Measurements from ENCODE around the gene ZFHX3.
A peak's percentile ranks its signal among the peaks of the same experiment; 100 is the strongest.

Gene ZFHX3

GRCh38 chr16:72789921-72790320 is 258.0 kb downstream of the ZFHX3 start:
- no peaks in the 10 kb centered on the region for H3K9me3 ChIP-seq (ENCODE audit: low read length)
- no peaks in the 10 kb centered on the region for H3K27me3 ChIP-seq (ENCODE audit: control insufficient read depth in 1 of 2, insufficient read depth in 2 of 2, low read length in 2 of 2)
- peaks cover 55% of the 10 kb centered on the region for H3K36me3 ChIP-seq (ENCODE audit: insufficient read depth, low read length)
- H3K4me3 ChIP-seq (ENCODE audit: low read depth in 1 of 2, low read length in 2 of 2), result no peak overlapping the region
- H3K4me1 ChIP-seq (ENCODE audit: insufficient read depth, low read length), result peaks cover 4% of the 10 kb centered on the region
- no peak overlapping the region for H3K9ac ChIP-seq (ENCODE audit: low read length)
- no peak overlapping the region for H3K27ac ChIP-seq (ENCODE audit: low read depth, low read length)

GRCh38 chr16:72789465-72789864 is 258.5 kb downstream of the ZFHX3 start:
- peaks cover 51% of the 10 kb centered on the region for H3K36me3 ChIP-seq (ENCODE audit: insufficient read depth, low read length)
- H3K4me1 ChIP-seq (ENCODE audit: insufficient read depth, low read length), result peaks cover 4% of the 10 kb centered on the region
- H3K4me3 ChIP-seq (ENCODE audit: low read depth in 1 of 2, low read length in 2 of 2), result no peak overlapping the region
- H3K27ac ChIP-seq (ENCODE audit: low read depth, low read length), result no peak overlapping the region
- no peak overlapping the region for H3K9ac ChIP-seq (ENCODE audit: low read length)
- H3K27me3 ChIP-seq (ENCODE audit: control insufficient read depth in 1 of 2, insufficient read depth in 2 of 2, low read length in 2 of 2), result no peaks in the 10 kb centered on the region
- no peaks in the 10 kb centered on the region for H3K9me3 ChIP-seq (ENCODE audit: low read length)

GRCh38 chr16:72788269-72788809 is 259.6 kb downstream of the ZFHX3 start:
- peaks cover 40% of the 10 kb centered on the region for H3K36me3 ChIP-seq (ENCODE audit: insufficient read depth, low read length)
- peaks cover 4% of the 10 kb centered on the region for H3K4me1 ChIP-seq (ENCODE audit: insufficient read depth, low read length)
- no peak overlapping the region for H3K9ac ChIP-seq (ENCODE audit: low read length)
- H3K27ac ChIP-seq (ENCODE audit: low read depth, low read length), result no peak overlapping the region
- H3K4me3 ChIP-seq (ENCODE audit: low read depth in 1 of 2, low read length in 2 of 2), result peak overlapping the region in 1 of 2 donors; percentile 52
- no peaks in the 10 kb centered on the region for H3K9me3 ChIP-seq (ENCODE audit: low read length)
- no peaks in the 10 kb centered on the region for H3K27me3 ChIP-seq (ENCODE audit: control insufficient read depth in 1 of 2, insufficient read depth in 2 of 2, low read length in 2 of 2)

- H3K27ac ChIP-seq (ENCODE audit: low read depth, low read length), result peak overlapping the region; percentile 39
- H3K4me3 ChIP-seq (ENCODE audit: low read depth in 1 of 2, low read length in 2 of 2), result peak overlapping the region in 1 of 2 donors; percentile 52
- no peaks in the 10 kb centered on the region for H3K9me3 ChIP-seq (ENCODE audit: low read length)
- H3K36me3 ChIP-seq (ENCODE audit: insufficient read depth, low read length), result peaks cover 33% of the 10 kb centered on the region
- H3K9ac ChIP-seq (ENCODE audit: low read length), result no peak overlapping the region
- no peaks in the 10 kb centered on the region for H3K27me3 ChIP-seq (ENCODE audit: control insufficient read depth in 1 of 2, insufficient read depth in 2 of 2, low read length in 2 of 2)
- H3K4me1 ChIP-seq (ENCODE audit: insufficient read depth, low read length), result peaks cover 4% of the 10 kb centered on the region
These were observed 260.2 kb downstream of the ZFHX3 start for GRCh38 chr16:72787514-72788268.

GRCh38 chr16:72787130-72787513 is 260.8 kb downstream of the ZFHX3 start:
- Histone ChIP-seq H3K9me3 (ENCODE audit: low read length) (no peaks in the 10 kb centered on the region), H3K9ac (ENCODE audit: low read length) (no peak overlapping the region), H3K4me3 (ENCODE audit: low read depth in 1 of 2, low read length in 2 of 2) (no peak overlapping the region), H3K27ac (ENCODE audit: low read depth, low read length) (no peak overlapping the region), H3K36me3 (ENCODE audit: insufficient read depth, low read length) (peaks cover 29% of the 10 kb centered on the region), H3K27me3 (ENCODE audit: control insufficient read depth in 1 of 2, insufficient read depth in 2 of 2, low read length in 2 of 2) (no peaks in the 10 kb centered on the region), H3K4me1 (ENCODE audit: insufficient read depth, low read length) (peaks cover 4% of the 10 kb centered on the region)

- no peaks in the 10 kb centered on the region for H3K27me3 ChIP-seq (ENCODE audit: control insufficient read depth in 1 of 2, insufficient read depth in 2 of 2, low read length in 2 of 2)
- H3K36me3 ChIP-seq (ENCODE audit: insufficient read depth, low read length), result peaks cover 24% of the 10 kb centered on the region
- no peak overlapping the region for H3K4me3 ChIP-seq (ENCODE audit: low read depth in 1 of 2, low read length in 2 of 2)
- H3K27ac ChIP-seq (ENCODE audit: low read depth, low read length), result no peak overlapping the region
- no peak overlapping the region for H3K9ac ChIP-seq (ENCODE audit: low read length)
- H3K4me1 ChIP-seq (ENCODE audit: insufficient read depth, low read length), result peaks cover 4% of the 10 kb centered on the region
- H3K9me3 ChIP-seq (ENCODE audit: low read length), result no peaks in the 10 kb centered on the region
These were observed 261.3 kb downstream of the ZFHX3 start for GRCh38 chr16:72786606-72787005.

GRCh38 chr16:72785886-72786285 is 262.0 kb downstream of the ZFHX3 start:
- Histone ChIP-seq H3K4me3 (ENCODE audit: low read depth in 1 of 2, low read length in 2 of 2) (no peak overlapping the region), H3K9me3 (ENCODE audit: low read length) (no peaks in the 10 kb centered on the region), H3K36me3 (ENCODE audit: insufficient read depth, low read length) (peaks cover 17% of the 10 kb centered on the region), H3K27ac (ENCODE audit: low read depth, low read length) (no peak overlapping the region), H3K4me1 (ENCODE audit: insufficient read depth, low read length) (peaks cover 4% of the 10 kb centered on the region), H3K27me3 (ENCODE audit: control insufficient read depth in 1 of 2, insufficient read depth in 2 of 2, low read length in 2 of 2) (no peaks in the 10 kb centered on the region), H3K9ac (ENCODE audit: low read length) (no peak overlapping the region)

GRCh38 chr16:72785171-72785570 is 262.8 kb downstream of the ZFHX3 start:
- H3K27me3 ChIP-seq (ENCODE audit: control insufficient read depth in 1 of 2, insufficient read depth in 2 of 2, low read length in 2 of 2), result no peaks in the 10 kb centered on the region
- H3K4me3 ChIP-seq (ENCODE audit: low read depth in 1 of 2, low read length in 2 of 2), result no peak overlapping the region
- no peak overlapping the region for H3K9ac ChIP-seq (ENCODE audit: low read length)
- no peaks in the 10 kb centered on the region for H3K9me3 ChIP-seq (ENCODE audit: low read length)
- no peak overlapping the region for H3K27ac ChIP-seq (ENCODE audit: low read depth, low read length)
- peaks cover 10% of the 10 kb centered on the region for H3K36me3 ChIP-seq (ENCODE audit: insufficient read depth, low read length)
- H3K4me1 ChIP-seq (ENCODE audit: insufficient read depth, low read length), result peaks cover 4% of the 10 kb centered on the region

GRCh38 chr16:72783716-72784318 is 264.1 kb downstream of the ZFHX3 start:
- H3K36me3 ChIP-seq (ENCODE audit: insufficient read depth, low read length), result no peaks in the 10 kb centered on the region
- peaks cover 4% of the 10 kb centered on the region for H3K4me1 ChIP-seq (ENCODE audit: insufficient read depth, low read length)
- H3K4me3 ChIP-seq (ENCODE audit: low read depth in 1 of 2, low read length in 2 of 2), result no peak overlapping the region
- no peak overlapping the region for H3K9ac ChIP-seq (ENCODE audit: low read length)
- no peaks in the 10 kb centered on the region for H3K27me3 ChIP-seq (ENCODE audit: control insufficient read depth in 1 of 2, insufficient read depth in 2 of 2, low read length in 2 of 2)
- no peak overlapping the region for H3K27ac ChIP-seq (ENCODE audit: low read depth, low read length)
- no peaks in the 10 kb centered on the region for H3K9me3 ChIP-seq (ENCODE audit: low read length)

GRCh38 chr16:72769876-72770275 is 278.1 kb downstream of the ZFHX3 start:
- no peaks in the 10 kb centered on the region for H3K27me3 ChIP-seq (ENCODE audit: control insufficient read depth in 1 of 2, insufficient read depth in 2 of 2, low read length in 2 of 2)
- H3K4me3 ChIP-seq (ENCODE audit: low read depth in 1 of 2, low read length in 2 of 2), result no peak overlapping the region
- no peak overlapping the region for H3K27ac ChIP-seq (ENCODE audit: low read depth, low read length)
- no peak overlapping the region for H3K9ac ChIP-seq (ENCODE audit: low read length)
- no peaks in the 10 kb centered on the region for H3K9me3 ChIP-seq (ENCODE audit: low read length)
- H3K4me1 ChIP-seq (ENCODE audit: insufficient read depth, low read length), result no peaks in the 10 kb centered on the region
- H3K36me3 ChIP-seq (ENCODE audit: insufficient read depth, low read length), result no peaks in the 10 kb centered on the region

- Histone ChIP-seq H3K27ac (ENCODE audit: low read depth, low read length) (no peak overlapping the region), H3K4me3 (ENCODE audit: low read depth in 1 of 2, low read length in 2 of 2) (no peak overlapping the region), H3K27me3 (ENCODE audit: control insufficient read depth in 1 of 2, insufficient read depth in 2 of 2, low read length in 2 of 2) (no peaks in the 10 kb centered on the region)
These were observed 279.3 kb downstream of the ZFHX3 start for GRCh38 chr16:72768591-72768990.

More at GRCh38 chr16:72768591-72768990, 279.3 kb downstream of the ZFHX3 start:
- peaks cover 10% of the 10 kb centered on the region for H3K4me1 ChIP-seq (ENCODE audit: insufficient read depth, low read length)
- H3K9me3 ChIP-seq (ENCODE audit: low read length), result no peaks in the 10 kb centered on the region
- no peak overlapping the region for H3K9ac ChIP-seq (ENCODE audit: low read length)
- H3K36me3 ChIP-seq (ENCODE audit: insufficient read depth, low read length), result no peaks in the 10 kb centered on the region
